ENCODE measurements around the gene ZNF544.

GRCh38 chr19:58279925-58280316, 51.2 kb downstream of the ZNF544 start:
- TF ChIP-seq CTCF (conservative IDR thresholded peaks at IDR 0.05; ENCODE audit: low read depth, low read length), result no peak
- no peak for TF ChIP-seq EZH2 (IDR thresholded peaks at IDR 0.05; ENCODE audit: borderline replicate concordance, low read depth, low read length, poor library complexity, severe bottlenecking)
